Mesenchymal stem cell (in vitro differentiated cells and primary cell): ENCODE results near the gene ACVRL1.

Source experiments
- DNase-seq: peaks from one replicate; pipeline ENCODE4 v3.0.0-alpha.2; 2013
- H2AFZ ChIP-seq: one replicate; pipeline ENCODE4 v1.6.1; 2013; ENCODE audit warnings: low read depth, mild to moderate bottlenecking, control low read depth, inconsistent platforms, low read length, moderate library complexity
- H2AK5ac ChIP-seq: 2 replicates; pipeline ENCODE4 v1.6.1; 2013; ENCODE audit warnings: low read length, moderate library complexity, mild to moderate bottlenecking, inconsistent platforms; ENCODE audit not compliant: severe bottlenecking
- H2BK120ac ChIP-seq: one replicate; pipeline ENCODE4 v1.6.1; 2013; ENCODE audit warnings: low read depth, mild to moderate bottlenecking, inconsistent platforms, low read length, moderate library complexity
- H2BK12ac ChIP-seq, 2 experiments: one replicate each; pipeline ENCODE4 v1.6.1; 2013; ENCODE audit warnings: inconsistent platforms in 2 of 2, low read length in 2 of 2, mild to moderate bottlenecking in 2 of 2, moderate library complexity in 2 of 2, control low read depth in 1 of 2
- H2BK15ac ChIP-seq: one replicate; pipeline ENCODE4 v1.6.1; 2013; ENCODE audit warnings: mild to moderate bottlenecking, low read depth, inconsistent platforms; ENCODE audit not compliant: poor library complexity, severe bottlenecking
- H2BK5ac ChIP-seq: 2 replicates; pipeline ENCODE4 v1.6.1; 2013; ENCODE audit warnings: low read depth, mild to moderate bottlenecking, low read length, control low read depth, inconsistent platforms; ENCODE audit not compliant: poor library complexity, severe bottlenecking
- H3K14ac ChIP-seq, 2 experiments: one replicate each; pipeline ENCODE4 v1.6.1; 2013; ENCODE audit warnings: inconsistent platforms in 2 of 2, low read length in 2 of 2, control low read depth in 1 of 2, mild to moderate bottlenecking in 1 of 2, moderate library complexity in 1 of 2
- H3K18ac ChIP-seq, 2 experiments: one replicate each; pipeline ENCODE4 v1.6.1; 2013; ENCODE audit warnings: inconsistent platforms in 2 of 2, low read length in 2 of 2, control low read depth in 1 of 2, low read depth in 1 of 2, mild to moderate bottlenecking in 1 of 2
- H3K23ac ChIP-seq, 2 experiments: one replicate each; pipeline ENCODE4 v1.6.1; 2013; ENCODE audit warnings: inconsistent platforms in 2 of 2, low read length in 2 of 2, mild to moderate bottlenecking in 2 of 2, moderate library complexity in 2 of 2, control low read depth in 1 of 2
- H3K27ac ChIP-seq: 2 replicates; pipeline ENCODE4 v1.5.1; 2013; ENCODE audit warnings: mild to moderate bottlenecking, moderate library complexity, low read length, control low read depth, inconsistent platforms; ENCODE audit not compliant: poor library complexity, severe bottlenecking
- H3K27me3 ChIP-seq, 2 experiments: 2 replicates each; pipeline versions ENCODE4 v1.6.1 to v1.7.0; 2013; ENCODE audit warnings: low read length in 2 of 2, mild to moderate bottlenecking in 2 of 2, moderate library complexity in 2 of 2, control low read depth in 1 of 2, inconsistent platforms in 1 of 2; ENCODE audit not compliant: control insufficient read depth in 1 of 2, insufficient read depth in 1 of 2
- H3K36me3 ChIP-seq, 2 experiments: 2 replicates each; pipeline versions ENCODE4 v1.6.1 to v1.7.0; 2013; ENCODE audit warnings: low read length in 2 of 2, control low read depth in 1 of 2, inconsistent platforms in 1 of 2, low read depth in 1 of 2, mild to moderate bottlenecking in 1 of 2; ENCODE audit not compliant: insufficient read depth in 2 of 2, control insufficient read depth in 1 of 2
- H3K4ac ChIP-seq, 2 experiments: one replicate each; pipeline ENCODE4 v1.6.1; 2013; ENCODE audit warnings: inconsistent platforms in 2 of 2, low read length in 2 of 2, mild to moderate bottlenecking in 2 of 2, moderate library complexity in 2 of 2, control low read depth in 1 of 2, low read depth in 1 of 2
- H3K4me1 ChIP-seq: 2 replicates; pipeline ENCODE4 v1.6.1; 2013; ENCODE audit warnings: low read depth, low read length, control low read depth; ENCODE audit not compliant: control insufficient read depth, insufficient read depth
- H3K4me2 ChIP-seq: 2 replicates; pipeline ENCODE4 v1.6.1; 2013; ENCODE audit warnings: low read length, mild to moderate bottlenecking, inconsistent platforms; ENCODE audit not compliant: poor library complexity, severe bottlenecking
- H3K4me3 ChIP-seq, 2 experiments: 2 replicates each; pipeline versions ENCODE4 v1.5.1 to v1.7.0; 2013; ENCODE audit warnings: low read length in 2 of 2, mild to moderate bottlenecking in 2 of 2, control low read depth in 1 of 2, low read depth in 1 of 2; ENCODE audit not compliant: insufficient read depth in 1 of 2
- H3K79me1 ChIP-seq: replicated peaks from 2 replicates; pipeline ENCODE4 v1.6.1; 2013; ENCODE audit warnings: mild to moderate bottlenecking, control low read depth, low read length, inconsistent platforms; ENCODE audit not compliant: poor library complexity, severe bottlenecking
- H3K9ac ChIP-seq: 2 replicates; pipeline ENCODE4 v1.7.0; 2013; ENCODE audit warnings: mild to moderate bottlenecking, low read length, moderate library complexity
- H3K9me3 ChIP-seq: 2 replicates; pipeline ENCODE4 v1.7.0; 2013; ENCODE audit warnings: mild to moderate bottlenecking, low read length; ENCODE audit not compliant: control insufficient read depth
- H4K8ac ChIP-seq: one replicate; pipeline ENCODE4 v1.6.1; 2013; ENCODE audit warnings: inconsistent platforms, mild to moderate bottlenecking, low read length, moderate library complexity
- H4K91ac ChIP-seq: one replicate; pipeline ENCODE4 v1.6.1; 2013; ENCODE audit warnings: mild to moderate bottlenecking, low read length, inconsistent platforms
- WGBS: methylation state at CpG from one replicate; pipeline ENCODE4 v1.1.7; 2013; ENCODE audit warnings: mixed read lengths; 5-methylcytosine and 5-hydroxymethylcytosine counted together

Gene ACVRL1

DNA sequence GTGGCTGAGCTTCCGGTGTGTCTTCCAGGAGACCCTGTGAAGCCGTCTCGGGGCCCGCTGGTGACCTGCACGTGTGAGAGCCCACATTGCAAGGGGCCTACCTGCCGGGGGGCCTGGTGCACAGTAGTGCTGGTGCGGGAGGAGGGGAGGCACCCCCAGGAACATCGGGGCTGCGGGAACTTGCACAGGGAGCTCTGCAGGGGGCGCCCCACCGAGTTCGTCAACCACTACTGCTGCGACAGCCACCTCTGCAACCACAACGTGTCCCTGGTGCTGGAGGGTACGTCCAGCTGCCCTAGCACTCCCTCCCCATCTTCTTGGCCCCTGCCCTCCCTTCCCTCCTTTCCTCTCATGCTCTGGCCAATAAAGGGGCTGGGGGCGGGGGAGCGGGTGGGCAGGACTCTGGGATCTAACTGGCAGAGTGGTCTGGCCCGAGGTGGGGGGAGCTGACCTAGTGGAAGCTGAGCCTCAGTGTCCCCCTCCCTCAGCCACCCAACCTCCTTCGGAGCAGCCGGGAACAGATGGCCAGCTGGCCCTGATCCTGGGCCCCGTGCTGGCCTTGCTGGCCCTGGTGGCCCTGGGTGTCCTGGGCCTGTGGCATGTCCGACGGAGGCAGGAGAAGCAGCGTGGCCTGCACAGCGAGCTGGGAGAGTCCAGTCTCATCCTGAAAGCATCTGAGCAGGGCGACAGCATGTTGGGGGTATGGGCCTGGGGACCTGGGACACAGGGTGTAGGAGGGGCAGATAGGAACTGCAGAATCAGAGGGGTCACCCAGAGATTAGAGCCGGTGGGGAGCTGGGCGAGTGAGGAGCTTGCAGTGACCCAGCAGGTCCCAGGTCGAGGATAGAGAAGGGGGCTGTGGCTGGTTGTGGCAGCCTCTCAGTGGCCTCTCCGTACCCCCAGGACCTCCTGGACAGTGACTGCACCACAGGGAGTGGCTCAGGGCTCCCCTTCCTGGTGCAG is 6.0 kb downstream of the ACVRL1 start:
- Histone ChIP-seq H3K27me3 (peaks cover 0 to 4% of the 10 kb centered on the region in 2 experiments), H3K9me3 (no peaks in the 10 kb centered on the region), H3K4ac (peak overlapping the region; percentile 85 to 93), H3K36me3 (peaks cover 0 to 60% of the 10 kb centered on the region in 2 experiments), H3K23ac (peak overlapping the region in 1 of 2 experiments; percentile 66), H2AFZ (no peak overlapping the region), H2BK12ac (peak overlapping the region; percentile 42 to 85), H3K9ac (peak overlapping the region; percentile 95), H2AK5ac (no peak overlapping the region), H3K4me2 (no peak overlapping the region), H3K4me1 (peaks cover 3% of the 10 kb centered on the region), H3K4me3 (peak overlapping the region in 1 of 2 experiments; percentile 53), H4K8ac (peak overlapping the region; percentile 86), H4K91ac (peak overlapping the region; percentile 88), H2BK15ac (no peak overlapping the region), H3K18ac (peak overlapping the region; percentile 75 to 94), H3K79me1 (no peaks in the 10 kb centered on the region), H2BK120ac (peak overlapping the region; percentile 77), H2BK5ac (no peak overlapping the region), H3K27ac (no peak overlapping the region), H3K14ac (peak overlapping the region in 1 of 2 experiments; percentile 96)
- 86% methylated on average over 28 of the region's 30 CpGs for WGBS
- DNase-seq = no peak

DNA sequence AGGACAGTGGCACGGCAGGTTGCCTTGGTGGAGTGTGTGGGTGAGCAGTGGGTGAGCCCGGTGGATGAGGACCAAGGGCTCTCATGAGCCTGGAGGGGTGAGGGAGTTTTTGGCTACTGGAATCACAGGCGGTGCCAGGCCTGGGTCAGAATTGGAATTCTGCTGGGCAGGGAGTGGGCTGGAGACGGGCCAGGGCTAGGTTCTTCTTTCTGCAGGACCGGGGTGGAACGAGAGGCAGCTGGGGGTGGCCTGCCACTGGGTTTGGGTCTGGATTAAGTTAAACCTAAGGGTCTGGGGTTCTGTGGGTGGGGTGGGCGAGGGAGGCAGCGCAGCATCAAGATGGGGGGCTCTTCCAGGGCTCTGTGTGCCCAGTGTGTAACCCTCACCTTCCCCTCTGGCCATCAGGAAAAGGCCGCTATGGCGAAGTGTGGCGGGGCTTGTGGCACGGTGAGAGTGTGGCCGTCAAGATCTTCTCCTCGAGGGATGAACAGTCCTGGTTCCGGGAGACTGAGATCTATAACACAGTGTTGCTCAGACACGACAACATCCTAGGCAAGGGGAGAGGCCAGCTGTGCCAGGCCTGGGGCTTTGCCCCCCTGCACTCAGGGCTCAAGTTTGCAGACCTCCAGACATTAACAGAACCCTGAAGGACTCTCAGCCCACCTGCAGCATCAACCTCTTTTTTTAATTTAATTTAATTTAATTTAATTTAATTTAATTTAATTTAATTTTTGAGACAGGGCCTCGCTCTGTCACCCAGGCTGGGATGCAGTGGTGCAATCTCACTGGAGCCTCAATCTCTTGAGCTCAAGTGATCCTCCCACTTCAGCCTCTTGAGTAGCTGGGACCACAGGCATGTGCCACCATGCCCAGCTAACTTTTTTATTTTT is 7.0 kb downstream of the ACVRL1 start:
- H2BK120ac ChIP-seq = no peak overlapping the region

DNA sequence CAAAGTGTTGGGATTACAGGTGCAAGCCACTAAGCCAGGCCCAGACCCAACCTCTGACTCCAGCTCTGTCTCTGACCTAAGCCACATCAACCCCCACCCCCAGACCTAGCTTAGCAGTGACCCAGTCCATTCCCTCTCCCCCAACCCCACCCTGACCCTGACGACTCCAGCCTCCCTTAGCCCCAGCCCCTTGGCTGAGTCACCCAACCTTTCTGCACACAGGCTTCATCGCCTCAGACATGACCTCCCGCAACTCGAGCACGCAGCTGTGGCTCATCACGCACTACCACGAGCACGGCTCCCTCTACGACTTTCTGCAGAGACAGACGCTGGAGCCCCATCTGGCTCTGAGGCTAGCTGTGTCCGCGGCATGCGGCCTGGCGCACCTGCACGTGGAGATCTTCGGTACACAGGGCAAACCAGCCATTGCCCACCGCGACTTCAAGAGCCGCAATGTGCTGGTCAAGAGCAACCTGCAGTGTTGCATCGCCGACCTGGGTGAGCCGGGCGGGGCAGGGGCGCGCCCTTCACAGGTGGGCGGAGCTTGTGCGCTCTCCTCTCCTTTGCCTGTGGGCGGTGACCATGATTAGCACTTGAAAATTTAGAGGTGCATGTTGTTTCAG is 7.8 kb downstream of the ACVRL1 start:
- WGBS = 79% methylated on average over 25 of the region's 28 CpGs

More for the DNA sequence above, 7.0 kb downstream of the ACVRL1 start:
- peaks cover 3% of the 10 kb centered on the region for H3K4me1 ChIP-seq
- 95% methylated on average over 17 of the region's 17 CpGs for WGBS
- peak overlapping the region; percentile 5 for H3K9ac ChIP-seq
- peaks cover 0 to 62% of the 10 kb centered on the region in 2 experiments for H3K36me3 ChIP-seq
- no peak overlapping the region for H3K27ac ChIP-seq
- peak overlapping the region in 1 of 2 experiments; percentile 74 for H3K14ac ChIP-seq
- H2AK5ac ChIP-seq = no peak overlapping the region
- DNase-seq = no peak
- H4K91ac ChIP-seq = no peak overlapping the region
- no peak overlapping the region for H4K8ac ChIP-seq
- H2AFZ ChIP-seq = no peak overlapping the region
- no peak overlapping the region for H3K4me3 ChIP-seq
- H3K9me3 ChIP-seq = no peaks in the 10 kb centered on the region
- H2BK15ac ChIP-seq = no peak overlapping the region
- no peak overlapping the region for H2BK5ac ChIP-seq
- peak overlapping the region in 1 of 2 experiments; percentile 79 for H3K18ac ChIP-seq
- H2BK12ac ChIP-seq = peak overlapping the region in 1 of 2 experiments; percentile 43
- H3K4me2 ChIP-seq = no peak overlapping the region
- H3K79me1 ChIP-seq = no peaks in the 10 kb centered on the region
- peaks cover 0 to 4% of the 10 kb centered on the region in 2 experiments for H3K27me3 ChIP-seq
- peak overlapping the region in 1 of 2 experiments; percentile 28 for H3K4ac ChIP-seq
- H3K23ac ChIP-seq = peak overlapping the region in 1 of 2 experiments; percentile 62

More for the DNA sequence above, 7.8 kb downstream of the ACVRL1 start:
- H3K4me1 ChIP-seq = peaks cover 3% of the 10 kb centered on the region
- H3K18ac ChIP-seq = peak overlapping the region in 1 of 2 experiments; percentile 37
- no peaks in the 10 kb centered on the region for H3K9me3 ChIP-seq
- no peak overlapping the region for H3K4me3 ChIP-seq
- no peak overlapping the region for H3K14ac ChIP-seq
- no peak overlapping the region for H3K9ac ChIP-seq
- H3K4ac ChIP-seq = no peak overlapping the region
- peaks cover 0 to under 1% of the 10 kb centered on the region in 2 experiments for H3K27me3 ChIP-seq
- H2BK12ac ChIP-seq = peak overlapping the region in 1 of 2 experiments; percentile 37
- no peak overlapping the region for H4K8ac ChIP-seq
- no peak overlapping the region for H2BK120ac ChIP-seq
- H2BK5ac ChIP-seq = no peak overlapping the region
- H2AK5ac ChIP-seq = no peak overlapping the region
- no peak for DNase-seq
- peaks cover 0 to 69% of the 10 kb centered on the region in 2 experiments for H3K36me3 ChIP-seq
- H2AFZ ChIP-seq = no peak overlapping the region
- H3K27ac ChIP-seq = no peak overlapping the region
- no peak overlapping the region for H3K4me2 ChIP-seq
- H3K23ac ChIP-seq = no peak overlapping the region
- no peak overlapping the region for H4K91ac ChIP-seq
- no peak overlapping the region for H2BK15ac ChIP-seq
- no peaks in the 10 kb centered on the region for H3K79me1 ChIP-seq
